ENCODE measurements around the gene MEIOSIN.

- TF ChIP-seq EZH2 (IDR thresholded peaks at IDR 0.05; ENCODE audit: insufficient read depth, poor library complexity, severe bottlenecking) (no peak), EZH2phosphoT487 (IDR thresholded peaks at IDR 0.05; ENCODE audit: insufficient read depth, low read depth) (no peak)
Measured at GRCh38 chr19:45785781-45786532, 52.7 kb downstream of the MEIOSIN start.
